WTC11 (cell line): Measurements from ENCODE around the gene CACNA1C. TPM values are rescaled to one million over a fixed set of nuclear protein-coding genes. Genes with fewer than 3 reads are reported as not detected.

Experiments used
- ATAC-seq: fragments of 200-7000 bp; cut with Tn5 transposase; 2 replicates; pipeline ENCODE4 v1.10.0; 2021; ENCODE audit warnings: mild to moderate bottlenecking, moderate library complexity
- CTCF ChIA-PET: fragments of 300-600 bp; sonication (Branson Sonifier 250); formaldehyde crosslinking; loops from one replicate; lab custom pipeline; 2021; ENCODE audit warnings: antibody characterized with exemption; lab: Charles Lee
- POLR2A ChIA-PET: fragments of 350-600 bp; sonication (Branson Sonifier 250); formaldehyde crosslinking; loops from one replicate; lab custom pipeline; 2021; ENCODE audit warnings: antibody characterized with exemption; lab: Charles Lee
- DNase-seq: peaks from one replicate; pipeline ENCODE4 v3.0.0; 2021; ENCODE audit warnings: low spot score
- H3K27ac Mint-ChIP-seq: 2 replicates; pipeline ENCODE4 v1.8.0; 2021; ENCODE audit warnings: mixed read lengths
- H3K27me3 Mint-ChIP-seq: 2 replicates; pipeline ENCODE4 v1.8.0; 2021; ENCODE audit warnings: low read depth, mild to moderate bottlenecking, moderate library complexity, mixed read lengths
- H3K36me3 Mint-ChIP-seq: 2 replicates; pipeline ENCODE4 v1.8.0; 2021; ENCODE audit warnings: mixed read lengths
- H3K4me1 Mint-ChIP-seq: 2 replicates; pipeline ENCODE4 v1.8.0; 2022; ENCODE audit warnings: mixed read lengths
- H3K4me3 Mint-ChIP-seq: 2 replicates; pipeline ENCODE4 v1.8.0; 2021; ENCODE audit warnings: mild to moderate bottlenecking, moderate library complexity, mixed read lengths
- H3K9me3 Mint-ChIP-seq: 2 replicates; pipeline ENCODE4 v1.8.0; 2021; ENCODE audit warnings: mixed read lengths
- ATF2 ChIP-seq: sonication (generic); formaldehyde crosslinking; IDR thresholded peaks from 2 replicates; pipeline ENCODE4 v1.8.1; 2022; ENCODE audit warnings: low read depth, missing genetic modification reagents, borderline replicate concordance
- CBFB ChIP-seq: sonication (generic); formaldehyde crosslinking; IDR thresholded peaks from 2 replicates; pipeline ENCODE4 v1.8.1; 2022; ENCODE audit warnings: mild to moderate bottlenecking, low read depth, missing genetic modification reagents
- E2F1 ChIP-seq: sonication (generic); formaldehyde crosslinking; IDR thresholded peaks from 2 replicates; pipeline ENCODE4 v1.8.0; 2022; ENCODE audit warnings: mild to moderate bottlenecking, missing genetic modification reagents
- EMX1 ChIP-seq: fragments of 250-450 bp; sonication (Bioruptor Pico); IDR thresholded peaks from 2 replicates; pipeline ENCODE4 v1.8.0; 2021; ENCODE audit warnings: mild to moderate bottlenecking
- ERG ChIP-seq: fragments of 250-450 bp; sonication (Bioruptor Pico); IDR thresholded peaks from 2 replicates; pipeline ENCODE4 v1.8.0; 2021; ENCODE audit warnings: mild to moderate bottlenecking
- HMGA2 ChIP-seq: fragments of 250-450 bp; sonication (Bioruptor Pico); IDR thresholded peaks from 2 replicates; pipeline ENCODE4 v1.4.0; 2021; ENCODE audit warnings: mild to moderate bottlenecking, moderate library complexity
- HMGXB4 ChIP-seq: sonication (generic); formaldehyde crosslinking; IDR thresholded peaks from 2 replicates; pipeline ENCODE4 v1.8.1; 2023; ENCODE audit warnings: mild to moderate bottlenecking, moderate library complexity, missing genetic modification reagents
- IRF2 ChIP-seq: sonication (generic); formaldehyde crosslinking; IDR thresholded peaks from 2 replicates; pipeline ENCODE4 v1.8.0; 2022; ENCODE audit warnings: low read depth, missing genetic modification reagents, borderline replicate concordance
- KAT7 ChIP-seq: sonication (generic); formaldehyde crosslinking; IDR thresholded peaks from 2 replicates; pipeline ENCODE4 v1.8.1; 2023; ENCODE audit warnings: missing genetic modification reagents, mild to moderate bottlenecking, borderline replicate concordance
- MAX ChIP-seq: sonication (generic); formaldehyde crosslinking; IDR thresholded peaks from 2 replicates; pipeline ENCODE4 v1.8.0; 2022; ENCODE audit warnings: mild to moderate bottlenecking, missing genetic modification reagents
- PRDM15 ChIP-seq: sonication (generic); formaldehyde crosslinking; IDR thresholded peaks from 2 replicates; pipeline ENCODE4 v1.8.0; 2022; ENCODE audit warnings: missing genetic modification reagents
- RELA ChIP-seq: sonication (generic); formaldehyde crosslinking; IDR thresholded peaks from 2 replicates; pipeline ENCODE4 v1.8.1; 2022; ENCODE audit warnings: missing genetic modification reagents, mild to moderate bottlenecking, borderline replicate concordance
- SP1 ChIP-seq: sonication (generic); formaldehyde crosslinking; conservative IDR thresholded peaks from 2 replicates; pipeline ENCODE4 v1.8.1; 2022; ENCODE audit warnings: missing genetic modification reagents
- TEAD4 ChIP-seq: sonication (generic); formaldehyde crosslinking; IDR thresholded peaks from 2 replicates; pipeline ENCODE4 v1.8.0; 2022; ENCODE audit warnings: mild to moderate bottlenecking, missing genetic modification reagents
- TP53 ChIP-seq: sonication (generic); formaldehyde crosslinking; IDR thresholded peaks from 2 replicates; pipeline ENCODE4 v1.8.1; 2023; ENCODE audit warnings: mild to moderate bottlenecking, missing genetic modification reagents
- USF1 ChIP-seq: sonication (generic); formaldehyde crosslinking; IDR thresholded peaks from 2 replicates; pipeline ENCODE4 v1.8.0; 2022; ENCODE audit warnings: mild to moderate bottlenecking, missing genetic modification reagents
- USF2 ChIP-seq: sonication (generic); formaldehyde crosslinking; IDR thresholded peaks from 2 replicates; pipeline ENCODE4 v1.8.1; 2023; ENCODE audit warnings: mild to moderate bottlenecking, missing genetic modification reagents, moderate library complexity
- ZNF396 ChIP-seq: fragments of 250-450 bp; sonication (Bioruptor Pico); IDR thresholded peaks from 2 replicates; pipeline ENCODE4 v1.8.0; 2021; ENCODE audit warnings: mild to moderate bottlenecking, moderate library complexity, borderline replicate concordance
- total RNA-seq: library from RNA; stranded (reverse); gene quantifications from 3 replicates; pipeline ENCODE4 v1.2.3, GENCODE V29; 2021

Gene CACNA1C
- total RNA-seq, 1 experiment from 2014 or later: 1.7 TPM

- no peaks in the 10 kb centered on the region; the same call in 1 of the 2 replicates for H3K27me3 Mint-ChIP-seq
- ATAC-seq (no peak), DNase-seq (no peak)
- no peak for TF ChIP-seq ERG (CRISPR knock-in tag)
- TF ChIP-seq HMGA2 (CRISPR knock-in tag): no peak
- no peak for TF ChIP-seq TP53
- TF ChIP-seq HMGXB4 (CRISPR knock-in tag): no peak
- no peak for TF ChIP-seq RELA (CRISPR knock-in tag)
- no peak for TF ChIP-seq SP1
- TF ChIP-seq TEAD4 (CRISPR knock-in tag): no peak
- TF ChIP-seq CBFB (CRISPR knock-in tag): no peak
- no peak for TF ChIP-seq MAX (CRISPR knock-in tag)
- peaks cover 8% of the 10 kb centered on the region; the same call in 1 of the 2 replicates for H3K9me3 Mint-ChIP-seq
- H3K27ac Mint-ChIP-seq: no peak overlapping the region
- peaks cover 7% of the 10 kb centered on the region; the same call in 1 of the 2 replicates for H3K36me3 Mint-ChIP-seq
- no peaks in the 10 kb centered on the region for H3K4me1 Mint-ChIP-seq
- CTCF ChIA-PET: no interaction called here
- POLR2A ChIA-PET: no interaction called here
- no peak overlapping the region for H3K4me3 Mint-ChIP-seq
Measured at GRCh38 chr12:2520722-2521246, 468.0 kb downstream of the CACNA1C start.

GRCh38 chr12:2523317-2523716 is 470.5 kb downstream of the CACNA1C start:
- Mint-ChIP-seq H3K27ac (no peak overlapping the region), H3K9me3 (peaks cover 8% of the 10 kb centered on the region; the same call in 1 of the 2 replicates)
- TF ChIP-seq ATF2 (CRISPR knock-in tag) (no peak), KAT7 (CRISPR knock-in tag) (no peak), E2F1 (CRISPR knock-in tag) (no peak), EMX1 (CRISPR knock-in tag) (no peak), RELA (CRISPR knock-in tag) (no peak), PRDM15 (no peak), USF1 (CRISPR knock-in tag) (no peak), ZNF396 (no peak), IRF2 (CRISPR knock-in tag) (no peak), USF2 (CRISPR knock-in tag) (no peak)

More at GRCh38 chr12:2523317-2523716, 470.5 kb downstream of the CACNA1C start:
- no peaks in the 10 kb centered on the region for H3K4me1 Mint-ChIP-seq
- H3K36me3 Mint-ChIP-seq: peaks cover 7% of the 10 kb centered on the region; the same call in 1 of the 2 replicates
- no peaks in the 10 kb centered on the region for H3K27me3 Mint-ChIP-seq
- ChIA-PET POLR2A (no interaction called here), CTCF (no interaction called here)
- ATAC-seq (no peak), DNase-seq (no peak)
- no peak overlapping the region for H3K4me3 Mint-ChIP-seq
